Measurements from ENCODE around the gene DESI1.

Gene DESI1

GRCh38 chr22:41589391-41590241 is 31.2 kb downstream of the DESI1 start, which contains the start of gene PMM1 (continued):
- TF ChIP-seq CTCF (tag by site-specific recombination; IDR thresholded peaks at IDR 0.05) (peak; percentile 81; the same call in 1 of the 2 replicates), KLF7 (tag by site-specific recombination; IDR thresholded peaks at IDR 0.05; ENCODE audit: borderline replicate concordance) (0 out of 2 replicates have a peak, but pooled peaks have one; percentile 23), GLIS1 (tag by site-specific recombination; IDR thresholded peaks at IDR 0.05) (peak; percentile 41; the same call in 1 of the 2 replicates), ZNF398 (tag by site-specific recombination; IDR thresholded peaks at IDR 0.05) (peak; percentile 73), ZNF707 (tag by site-specific recombination; IDR thresholded peaks at IDR 0.05) (0 out of 2 replicates have a peak, but pooled peaks have one; percentile 42), BCL11A (tag by site-specific recombination; IDR thresholded peaks at IDR 0.05; ENCODE audit: low read depth) (0 out of 2 replicates have a peak, but pooled peaks have one; percentile 22), ZNF792 (tag by site-specific recombination; IDR thresholded peaks at IDR 0.05) (no peak), ZNF302 (tag by site-specific recombination; IDR thresholded peaks at IDR 0.05; ENCODE audit: low read depth) (no peak), ZNF324 (tag by site-specific recombination; IDR thresholded peaks at IDR 0.05) (0 out of 2 replicates have a peak, but pooled peaks have one; percentile 59), ZNF660 (tag by site-specific recombination; IDR thresholded peaks at IDR 0.05) (0 out of 2 replicates have a peak, but pooled peaks have one; percentile 63), TCF7L2 (IDR thresholded peaks at IDR 0.05; ENCODE audit: borderline replicate concordance, low read depth, low read length) (no peak), KLF8 (tag by site-specific recombination; IDR thresholded peaks at IDR 0.05) (peak; percentile 92), ZNF140 (tag by site-specific recombination; IDR thresholded peaks at IDR 0.05) (no peak), ZFHX2 (tag by site-specific recombination; conservative IDR thresholded peaks at IDR 0.05) (peak; percentile 77), HIC1 (tag by site-specific recombination; IDR thresholded peaks at IDR 0.05) (peak; percentile 25; the same call in 1 of the 2 replicates), ZBTB26 (tag by site-specific recombination; optimal IDR thresholded peaks at IDR 0.05) (peak; percentile 82), ZEB2 (tag by site-specific recombination; IDR thresholded peaks at IDR 0.05) (peak; percentile 46; the same call in 1 of the 2 replicates), YY2 (tag by site-specific recombination; IDR thresholded peaks at IDR 0.05) (peak; percentile 11; the same call in 1 of the 2 replicates), PRDM2 (tag by site-specific recombination; IDR thresholded peaks at IDR 0.05; ENCODE audit: borderline replicate concordance) (peak; percentile 45; the same call in 1 of the 2 replicates), ZNF639 (tag by site-specific recombination; IDR thresholded peaks at IDR 0.05) (no peak), ZSCAN30 (tag by site-specific recombination; IDR thresholded peaks at IDR 0.05) (peak; percentile 71), ZNF596 (tag by site-specific recombination; IDR thresholded peaks at IDR 0.05) (no peak), ZNF335 (tag by site-specific recombination; conservative IDR thresholded peaks at IDR 0.05) (peak; percentile 99)
